Mesodermal cell (in vitro differentiated cells): ENCODE measurements around the gene AGRN.
"Not testable (repeated sequence)": the region's sequence is repeated elsewhere in the genome, so short reads cannot be mapped to it uniquely, and the experiment has no call there.

Experiments used
- H3K27ac ChIP-seq: 2 replicates; pipeline ENCODE4 v1.7.0; 2013; ENCODE audit warnings: mild to moderate bottlenecking, low read depth, low read length, moderate library complexity; ENCODE audit not compliant: severe bottlenecking
- H3K36me3 ChIP-seq: 2 replicates; pipeline ENCODE4 v1.7.1; 2013; ENCODE audit warnings: mild to moderate bottlenecking, low read length, moderate library complexity; ENCODE audit not compliant: control insufficient read depth, insufficient read depth
- H3K4me1 ChIP-seq: one replicate; pipeline ENCODE4 v1.7.1; 2013; ENCODE audit warnings: mild to moderate bottlenecking, low read length; ENCODE audit not compliant: insufficient read depth, control insufficient read depth, poor library complexity, severe bottlenecking
- H3K4me3 ChIP-seq: 2 replicates; pipeline ENCODE4 v1.7.0; 2013; ENCODE audit warnings: low read length, control low read depth, mild to moderate bottlenecking; ENCODE audit not compliant: insufficient read depth, poor library complexity, severe bottlenecking; ENCODE audit errors: extremely low read depth
- H3K9me3 ChIP-seq: 2 replicates; pipeline ENCODE4 v1.7.1; 2013; ENCODE audit warnings: mild to moderate bottlenecking, low read length, moderate library complexity; ENCODE audit not compliant: control insufficient read depth
- WGBS, 2 experiments: methylation state at CpG; one replicate each; pipeline ENCODE4 v1.1.5; 2013; ENCODE audit warnings: missing lambda C conversion rate in 2 of 2; ENCODE audit not compliant: insufficient coverage in 2 of 2; 5-methylcytosine and 5-hydroxymethylcytosine counted together

AGRN gene

GRCh38 chr1:1013922-1014648 lies 5.8 kb upstream of the AGRN start:
- H3K27ac ChIP-seq: no peak overlapping the region
- 54 to 59% methylated on average over 27 to 38 of the region's 41 CpGs for WGBS, 2 experiments

GRCh38 chr1:1014799-1015681 lies 4.9 kb upstream of the AGRN start:
- no peak overlapping the region for H3K4me3 ChIP-seq
- no peak overlapping the region for H3K27ac ChIP-seq
- 83 to 90% methylated on average over 15 to 17 of the region's 20 CpGs for WGBS, 2 experiments
- H3K4me1 ChIP-seq: peaks cover 7% of the 10 kb centered on the region
- H3K9me3 ChIP-seq: no peaks in the 10 kb centered on the region
- H3K36me3 ChIP-seq: no peaks in the 10 kb centered on the region

More at GRCh38 chr1:1013922-1014648, 5.8 kb upstream of the AGRN start:
- Histone ChIP-seq H3K4me3 (peak overlapping the region; percentile 41), H3K9me3 (no peaks in the 10 kb centered on the region), H3K4me1 (peaks cover 7% of the 10 kb centered on the region), H3K36me3 (no peaks in the 10 kb centered on the region)

- H3K27ac ChIP-seq, H3K36me3 ChIP-seq, H3K4me3 ChIP-seq, H3K9me3 ChIP-seq: not testable (repeated sequence)
- H3K4me1 ChIP-seq: peaks cover 21% of the 10 kb centered on the region
- WGBS, 2 experiments: 86 to 93% methylated on average over 12 of the region's 17 CpGs
Observed at GRCh38 chr1:1017397-1018320, 2.3 kb upstream of the AGRN start.

- WGBS, 2 experiments: 96 to 97% methylated on average over 19 to 26 of the region's 26 CpGs
- H3K4me3 ChIP-seq, H3K27ac ChIP-seq, H3K9me3 ChIP-seq, H3K36me3 ChIP-seq: not testable (repeated sequence)
- H3K4me1 ChIP-seq: peaks cover 25% of the 10 kb centered on the region
Observed at GRCh38 chr1:1018321-1018685, 1.6 kb upstream of the AGRN start.

- 9 to 10% methylated on average over 36 to 50 of the region's 91 CpGs for WGBS, 2 experiments
- no peaks in the 10 kb centered on the region for H3K9me3 ChIP-seq
- peaks cover 10% of the 10 kb centered on the region for H3K36me3 ChIP-seq
- peaks cover 26% of the 10 kb centered on the region for H3K4me1 ChIP-seq
- H3K27ac ChIP-seq: peak overlapping the region; percentile 89
- peak overlapping the region; percentile 22 for H3K4me3 ChIP-seq
Observed at GRCh38 chr1:1019122-1019999, 559 bp upstream of the AGRN start.

- Histone ChIP-seq H3K27ac (no peak overlapping the region), H3K4me3 (peak overlapping the region; percentile 58), H3K36me3 (peaks cover 10% of the 10 kb centered on the region), H3K9me3 (no peaks in the 10 kb centered on the region), H3K4me1 (peaks cover 35% of the 10 kb centered on the region)
- 0% methylated on average over 16 to 17 of the region's 59 CpGs for WGBS, 2 experiments
Observed at GRCh38 chr1:1020415-1021009, 592 bp downstream of the AGRN start.

GRCh38 chr1:1021010-1021919 lies 1.3 kb downstream of the AGRN start:
- 22 to 26% methylated on average over 18 to 24 of the region's 33 CpGs for WGBS, 2 experiments
- peaks cover 43% of the 10 kb centered on the region for H3K4me1 ChIP-seq
- H3K9me3 ChIP-seq: no peaks in the 10 kb centered on the region
- no peak overlapping the region for H3K27ac ChIP-seq
- peak overlapping the region; percentile 58 for H3K4me3 ChIP-seq
- H3K36me3 ChIP-seq: peaks cover 11% of the 10 kb centered on the region

GRCh38 chr1:1021920-1022259 lies 2.0 kb downstream of the AGRN start:
- 97 to 98% methylated on average over 6 to 10 of the region's 10 CpGs for WGBS, 2 experiments
- Histone ChIP-seq H3K9me3 (no peaks in the 10 kb centered on the region), H3K4me1 (peaks cover 48% of the 10 kb centered on the region), H3K27ac (no peak overlapping the region), H3K4me3 (peak overlapping the region; percentile 58), H3K36me3 (peaks cover 17% of the 10 kb centered on the region)
